ENCODE data around the gene LAMA2.

DNA sequence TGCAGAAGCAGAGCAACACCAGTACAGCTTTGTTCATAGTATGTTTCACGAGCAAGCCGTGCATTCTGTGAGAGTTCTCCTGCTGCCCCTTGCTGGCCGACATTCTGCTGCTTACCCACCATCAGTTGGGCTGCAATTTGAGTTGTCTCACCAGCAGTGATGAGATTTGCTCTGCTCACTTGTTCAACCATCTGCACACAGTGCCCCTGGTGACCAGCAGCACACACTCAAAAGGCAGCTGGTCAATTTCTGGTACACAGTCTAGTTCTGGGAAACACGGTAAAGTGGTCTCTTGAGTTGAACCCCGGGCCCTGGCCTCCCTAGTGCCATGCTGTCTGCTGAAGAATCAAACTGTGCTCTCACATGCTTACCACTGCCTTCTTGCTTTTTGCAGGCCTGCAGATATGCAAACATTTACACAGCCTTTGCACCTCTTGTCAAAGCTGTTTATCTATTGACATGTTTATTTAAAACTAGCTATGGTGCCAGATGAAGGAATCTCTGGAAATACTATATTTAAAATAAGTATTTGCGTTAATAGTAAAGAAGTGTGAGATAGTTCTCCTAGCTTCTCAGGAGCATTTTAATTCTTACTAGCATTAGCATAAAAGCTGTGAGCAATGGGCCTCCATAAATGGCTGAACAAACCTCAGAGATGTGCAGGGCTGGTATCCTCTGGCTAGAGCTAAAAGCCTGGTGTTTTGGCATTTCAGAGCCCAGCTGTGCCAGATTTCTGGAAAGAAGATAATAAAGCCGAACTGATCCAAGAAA is 592.7 kb downstream of the LAMA2 start:
- TF ChIP-seq, protein P1, sequence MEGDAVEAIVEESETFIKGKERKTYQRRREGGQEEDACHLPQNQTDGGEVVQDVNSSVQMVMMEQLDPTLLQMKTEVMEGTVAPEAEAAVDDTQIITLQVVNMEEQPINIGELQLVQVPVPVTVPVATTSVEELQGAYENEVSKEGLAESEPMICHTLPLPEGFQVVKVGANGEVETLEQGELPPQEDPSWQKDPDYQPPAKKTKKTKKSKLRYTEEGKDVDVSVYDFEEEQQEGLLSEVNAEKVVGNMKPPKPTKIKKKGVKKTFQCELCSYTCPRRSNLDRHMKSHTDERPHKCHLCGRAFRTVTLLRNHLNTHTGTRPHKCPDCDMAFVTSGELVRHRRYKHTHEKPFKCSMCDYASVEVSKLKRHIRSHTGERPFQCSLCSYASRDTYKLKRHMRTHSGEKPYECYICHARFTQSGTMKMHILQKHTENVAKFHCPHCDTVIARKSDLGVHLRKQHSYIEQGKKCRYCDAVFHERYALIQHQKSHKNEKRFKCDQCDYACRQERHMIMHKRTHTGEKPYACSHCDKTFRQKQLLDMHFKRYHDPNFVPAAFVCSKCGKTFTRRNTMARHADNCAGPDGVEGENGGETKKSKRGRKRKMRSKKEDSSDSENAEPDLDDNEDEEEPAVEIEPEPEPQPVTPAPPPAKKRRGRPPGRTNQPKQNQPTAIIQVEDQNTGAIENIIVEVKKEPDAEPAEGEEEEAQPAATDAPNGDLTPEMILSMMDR (conservative IDR thresholded peaks at IDR 0.05 in 1 of 2, IDR thresholded peaks at IDR 0.05 in 1 of 2; ENCODE audit: low read depth in 1 of 2, low read length in 2 of 2): peak in 1 of 2 donors; percentile 22
- no peak for TF ChIP-seq EZH2 (IDR thresholded peaks at IDR 0.05; ENCODE audit: low read length, missing control alignments)

Measured in fibroblast of lung (primary cell).